Stimulated activated memory B cell treated with anti-CD40 and anti-IgM and Interleukin-4, amounts not matched to agents 10 μg/mL and 1 μg/mL and 100 μg/mL, for 72 hours (primary cell): ENCODE data around the gene WLS.

Experiments used
- ATAC-seq: fragments of 150-1000 bp; cut with Tn5 transposase; 2 replicates; pipeline ENCODE4 v1.10.0; 2021
- H3K27ac Mint-ChIP-seq: one replicate; pipeline ENCODE4 v1.8.0; 2022; ENCODE audit warnings: mild to moderate bottlenecking, mixed read lengths
- H3K27me3 Mint-ChIP-seq: one replicate; pipeline ENCODE4 v1.8.0; 2022; ENCODE audit warnings: mixed read lengths
- H3K36me3 Mint-ChIP-seq: one replicate; pipeline ENCODE4 v1.8.0; 2022; ENCODE audit warnings: mixed read lengths
- H3K4me1 Mint-ChIP-seq: one replicate; pipeline ENCODE4 v1.8.0; 2022; ENCODE audit warnings: mixed read lengths
- H3K4me3 Mint-ChIP-seq: one replicate; pipeline ENCODE4 v1.8.0; 2022; ENCODE audit warnings: mild to moderate bottlenecking, moderate library complexity, mixed read lengths
- H3K9me3 Mint-ChIP-seq: one replicate; pipeline ENCODE4 v1.8.0; 2022; ENCODE audit warnings: mixed read lengths

WLS gene

GRCh38 chr1:68147534-68148171, 84.7 kb downstream of the WLS start:
- no peak overlapping the region for H3K4me3 Mint-ChIP-seq

GRCh38 chr1:68145418-68146126, 86.8 kb downstream of the WLS start:
- ATAC-seq, result no peak
- H3K27ac Mint-ChIP-seq, result no peak overlapping the region
- H3K27me3 Mint-ChIP-seq, result no peaks in the 10 kb centered on the region
- no peaks in the 10 kb centered on the region for H3K4me1 Mint-ChIP-seq
- H3K36me3 Mint-ChIP-seq, result no peaks in the 10 kb centered on the region
- no peak overlapping the region for H3K4me3 Mint-ChIP-seq
- no peaks in the 10 kb centered on the region for H3K9me3 Mint-ChIP-seq

More at GRCh38 chr1:68147534-68148171, 84.7 kb downstream of the WLS start:
- H3K27ac Mint-ChIP-seq, result no peak overlapping the region
- no peaks in the 10 kb centered on the region for H3K4me1 Mint-ChIP-seq
- H3K27me3 Mint-ChIP-seq, result no peaks in the 10 kb centered on the region
- ATAC-seq, result no peak
- H3K36me3 Mint-ChIP-seq, result no peaks in the 10 kb centered on the region
- no peaks in the 10 kb centered on the region for H3K9me3 Mint-ChIP-seq

- no peaks in the 10 kb centered on the region for H3K9me3 Mint-ChIP-seq
- H3K27ac Mint-ChIP-seq, result no peak overlapping the region
Measured at GRCh38 chr1:68144856-68145255, 87.5 kb downstream of the WLS start.

GRCh38 chr1:68143633-68144032, 88.7 kb downstream of the WLS start:
- H3K36me3 Mint-ChIP-seq, result no peaks in the 10 kb centered on the region
- H3K27ac Mint-ChIP-seq, result no peak overlapping the region
- no peak overlapping the region for H3K4me3 Mint-ChIP-seq
- H3K4me1 Mint-ChIP-seq, result no peaks in the 10 kb centered on the region
- no peaks in the 10 kb centered on the region for H3K9me3 Mint-ChIP-seq
- no peak for ATAC-seq
- H3K27me3 Mint-ChIP-seq, result no peaks in the 10 kb centered on the region

More at GRCh38 chr1:68144856-68145255, 87.5 kb downstream of the WLS start:
- H3K4me3 Mint-ChIP-seq, result no peak overlapping the region
- H3K4me1 Mint-ChIP-seq, result no peaks in the 10 kb centered on the region
- H3K36me3 Mint-ChIP-seq, result no peaks in the 10 kb centered on the region
- no peak for ATAC-seq
- H3K27me3 Mint-ChIP-seq, result no peaks in the 10 kb centered on the region

GRCh38 chr1:68142461-68142860, 89.9 kb downstream of the WLS start:
- no peak for ATAC-seq
- H3K4me3 Mint-ChIP-seq, result no peak overlapping the region
- H3K27me3 Mint-ChIP-seq, result no peaks in the 10 kb centered on the region
- H3K27ac Mint-ChIP-seq, result no peak overlapping the region
- H3K4me1 Mint-ChIP-seq, result no peaks in the 10 kb centered on the region
- no peaks in the 10 kb centered on the region for H3K36me3 Mint-ChIP-seq
- H3K9me3 Mint-ChIP-seq, result no peaks in the 10 kb centered on the region

GRCh38 chr1:68142036-68142435, 90.3 kb downstream of the WLS start:
- Mint-ChIP-seq H3K9me3 (no peaks in the 10 kb centered on the region), H3K4me1 (no peaks in the 10 kb centered on the region)

GRCh38 chr1:68141071-68142021, 91.0 kb downstream of the WLS start:
- Mint-ChIP-seq H3K27ac (no peak overlapping the region), H3K4me3 (no peak overlapping the region), H3K36me3 (no peaks in the 10 kb centered on the region), H3K27me3 (no peaks in the 10 kb centered on the region), H3K4me1 (no peaks in the 10 kb centered on the region), H3K9me3 (no peaks in the 10 kb centered on the region)
- no peak for ATAC-seq

More at GRCh38 chr1:68142036-68142435, 90.3 kb downstream of the WLS start:
- no peak overlapping the region for H3K4me3 Mint-ChIP-seq
- no peaks in the 10 kb centered on the region for H3K27me3 Mint-ChIP-seq
- no peak for ATAC-seq
- no peaks in the 10 kb centered on the region for H3K36me3 Mint-ChIP-seq
- no peak overlapping the region for H3K27ac Mint-ChIP-seq

GRCh38 chr1:68140536-68140935, 91.8 kb downstream of the WLS start:
- no peak overlapping the region for H3K27ac Mint-ChIP-seq
- ATAC-seq, result no peak
- H3K9me3 Mint-ChIP-seq, result no peaks in the 10 kb centered on the region
- H3K27me3 Mint-ChIP-seq, result no peaks in the 10 kb centered on the region
- no peak overlapping the region for H3K4me3 Mint-ChIP-seq
- no peaks in the 10 kb centered on the region for H3K4me1 Mint-ChIP-seq
- H3K36me3 Mint-ChIP-seq, result no peaks in the 10 kb centered on the region

GRCh38 chr1:68136187-68136586, 96.1 kb downstream of the WLS start:
- H3K27me3 Mint-ChIP-seq, result no peaks in the 10 kb centered on the region
- H3K27ac Mint-ChIP-seq, result no peak overlapping the region
- no peak for ATAC-seq
- H3K4me1 Mint-ChIP-seq, result no peaks in the 10 kb centered on the region
- no peaks in the 10 kb centered on the region for H3K36me3 Mint-ChIP-seq
- no peaks in the 10 kb centered on the region for H3K9me3 Mint-ChIP-seq
- no peak overlapping the region for H3K4me3 Mint-ChIP-seq

- no peaks in the 10 kb centered on the region for H3K4me1 Mint-ChIP-seq
- H3K4me3 Mint-ChIP-seq, result no peak overlapping the region
- H3K9me3 Mint-ChIP-seq, result no peaks in the 10 kb centered on the region
- no peaks in the 10 kb centered on the region for H3K36me3 Mint-ChIP-seq
- H3K27me3 Mint-ChIP-seq, result no peaks in the 10 kb centered on the region
- H3K27ac Mint-ChIP-seq, result no peak overlapping the region
- ATAC-seq, result no peak
Measured at GRCh38 chr1:68132426-68133130, 99.7 kb downstream of the WLS start.

- no peaks in the 10 kb centered on the region for H3K27me3 Mint-ChIP-seq
- no peak for ATAC-seq
- no peaks in the 10 kb centered on the region for H3K4me1 Mint-ChIP-seq
- H3K27ac Mint-ChIP-seq, result no peak overlapping the region
- H3K9me3 Mint-ChIP-seq, result no peaks in the 10 kb centered on the region
- no peaks in the 10 kb centered on the region for H3K36me3 Mint-ChIP-seq
- no peak overlapping the region for H3K4me3 Mint-ChIP-seq
Measured at GRCh38 chr1:68131261-68131660, 101.1 kb downstream of the WLS start.

GRCh38 chr1:68129536-68130250, 102.6 kb downstream of the WLS start:
- no peak overlapping the region for H3K27ac Mint-ChIP-seq
- H3K27me3 Mint-ChIP-seq, result no peaks in the 10 kb centered on the region
- no peaks in the 10 kb centered on the region for H3K9me3 Mint-ChIP-seq
- no peak overlapping the region for H3K4me3 Mint-ChIP-seq
- ATAC-seq, result no peak
- H3K4me1 Mint-ChIP-seq, result no peaks in the 10 kb centered on the region
- H3K36me3 Mint-ChIP-seq, result no peaks in the 10 kb centered on the region

GRCh38 chr1:68128820-68129219, 103.5 kb downstream of the WLS start:
- no peaks in the 10 kb centered on the region for H3K36me3 Mint-ChIP-seq
- H3K27me3 Mint-ChIP-seq, result no peaks in the 10 kb centered on the region
- H3K9me3 Mint-ChIP-seq, result no peaks in the 10 kb centered on the region
- H3K4me1 Mint-ChIP-seq, result no peaks in the 10 kb centered on the region
- no peak for ATAC-seq
- H3K27ac Mint-ChIP-seq, result no peak overlapping the region
- no peak overlapping the region for H3K4me3 Mint-ChIP-seq

- H3K36me3 Mint-ChIP-seq, result no peaks in the 10 kb centered on the region
- no peaks in the 10 kb centered on the region for H3K9me3 Mint-ChIP-seq
- H3K4me1 Mint-ChIP-seq, result no peaks in the 10 kb centered on the region
- H3K27me3 Mint-ChIP-seq, result no peaks in the 10 kb centered on the region
- ATAC-seq, result no peak
- H3K4me3 Mint-ChIP-seq, result no peak overlapping the region
- no peak overlapping the region for H3K27ac Mint-ChIP-seq
Measured at GRCh38 chr1:68128157-68128556, 104.2 kb downstream of the WLS start.
